Endothelial cell of umbilical vein (primary cell): ENCODE data around the gene CRYGS. TPM values are rescaled to one million over a fixed set of nuclear protein-coding genes. Genes with fewer than 3 reads are reported as not detected.

Experiments
- BruUV-seq: library from RNA; stranded (reverse); fragments of 400-500 nt; replicated peaks from 2 replicates; lab custom pipeline; 2021; lab: Mats Ljungman, UMichigan
- CTCF ChIA-PET: fragments of 300-600, 350-600 bp; sonication (Branson Sonifier 250); formaldehyde crosslinking; loops from one replicate; lab custom pipeline; 2021; ENCODE audit warnings: antibody characterized with exemption, inconsistent platforms; lab: Charles Lee
- POLR2A ChIA-PET: fragments of 300-600, 350-600 bp; sonication (Branson Sonifier 250); formaldehyde crosslinking; loops from one replicate; lab custom pipeline; 2021; ENCODE audit warnings: antibody characterized with exemption, inconsistent platforms; lab: Charles Lee
- DNase-seq: peaks from one replicate; pipeline ENCODE4 v3.0.0-alpha.2; 2011; ENCODE audit warnings: low read depth, low spot score
- FAIRE-seq: peaks from 2 replicates; lab custom pipeline; 2011; peaks lifted over from hg19 to GRCh38; lab: Jason Lieb, UNC
- H2AFZ ChIP-seq: 2 replicates; pipeline ENCODE4 v1.6.0; 2012; ENCODE audit warnings: low read depth, low read length, control low read depth, inconsistent platforms
- H3K27ac ChIP-seq: 2 replicates; pipeline ENCODE4 v1.5.1; 2011; ENCODE audit warnings: low read depth, mild to moderate bottlenecking, control low read depth, low read length, moderate library complexity; ENCODE audit not compliant: insufficient read depth
- H3K27me3 ChIP-seq, 2 experiments: 2 replicates each; pipeline versions ENCODE4 v1.6.0 to v1.6.1; 2011; ENCODE audit warnings: low read length in 2 of 2, mixed read lengths in 1 of 2; ENCODE audit not compliant: control insufficient read depth in 2 of 2, insufficient read depth in 2 of 2
- H3K36me3 ChIP-seq, 2 experiments: 2 replicates in 1 of 2; 3 replicates in 1 of 2; pipeline ENCODE4 v1.5.1; 2011; ENCODE audit warnings: low read length in 2 of 2, mild to moderate bottlenecking in 1 of 2, moderate library complexity in 1 of 2; ENCODE audit not compliant: control insufficient read depth in 2 of 2, insufficient read depth in 2 of 2; ENCODE audit errors: extremely low read depth in 1 of 2
- H3K4me1 ChIP-seq: 3 replicates; pipeline ENCODE4 v1.5.1; 2011; ENCODE audit warnings: mild to moderate bottlenecking, low read length; ENCODE audit not compliant: control insufficient read depth, insufficient read depth; ENCODE audit errors: extremely low read depth
- H3K4me2 ChIP-seq: 2 replicates; pipeline ENCODE4 v1.6.1; 2011; ENCODE audit warnings: low read length, control low read depth, mixed read lengths; ENCODE audit not compliant: insufficient read depth
- H3K4me3 ChIP-seq, 3 experiments: fragments of 200-600 bp in 1 of 3; sonication (generic), shearing (Covaris generic) in 1 of 3; replicated peaks in 1 of 3; 2 replicates each; pipeline ENCODE4 v1.5.1; 2011 to 2016; ENCODE audit warnings: control low read depth in 3 of 3, low read length in 3 of 3, mild to moderate bottlenecking in 2 of 3, inconsistent platforms in 1 of 3, low read depth in 1 of 3, moderate library complexity in 1 of 3; ENCODE audit not compliant: insufficient read depth in 1 of 3
- H3K79me2 ChIP-seq: 2 replicates; pipeline ENCODE4 v1.6.0; 2012; ENCODE audit warnings: low read length, inconsistent platforms; ENCODE audit not compliant: control insufficient read depth, insufficient read depth
- H3K9ac ChIP-seq: replicated peaks from 2 replicates; pipeline ENCODE3; 2011; ENCODE audit warnings: low read length, control low read depth; ENCODE audit not compliant: insufficient read depth; ENCODE audit errors: extremely low read depth
- H3K9me1 ChIP-seq: replicated peaks from 3 replicates; pipeline ENCODE4 v1.6.0; 2011; ENCODE audit warnings: mild to moderate bottlenecking, low read length; ENCODE audit not compliant: control insufficient read depth, insufficient read depth; ENCODE audit errors: extremely low read depth
- H3K9me3 ChIP-seq: replicated peaks from 2 replicates; pipeline ENCODE4 v1.5.1; 2012; ENCODE audit warnings: low read length, inconsistent platforms; ENCODE audit not compliant: control insufficient read depth, insufficient read depth
- H4K20me1 ChIP-seq: replicated peaks from 2 replicates; pipeline ENCODE3; 2011; ENCODE audit warnings: mild to moderate bottlenecking, low read length; ENCODE audit not compliant: control insufficient read depth, insufficient read depth; ENCODE audit errors: extremely low read depth
- EZH2 ChIP-seq: IDR thresholded peaks from 2 replicates; pipeline ENCODE4 v1.6.1; 2012; ENCODE audit warnings: borderline replicate concordance, low read depth, mild to moderate bottlenecking, moderate library complexity, low read length, inconsistent platforms; ENCODE audit not compliant: severe bottlenecking
- GATA2 ChIP-seq: IDR thresholded peaks from 2 replicates; pipeline ENCODE4 v1.7.0; 2011; ENCODE audit warnings: low read depth, mild to moderate bottlenecking, moderate library complexity, mixed read lengths, low read length; ENCODE audit not compliant: insufficient read length, insufficient read depth
- JUN ChIP-seq: IDR thresholded peaks from 2 replicates; pipeline ENCODE4 v1.6.1; 2011; ENCODE audit warnings: borderline replicate concordance, low read depth; ENCODE audit not compliant: insufficient read length, insufficient read depth
- MYC ChIP-seq: IDR thresholded peaks from one replicate; pipeline ENCODE4 v1.6.1; 2011; ENCODE audit warnings: mild to moderate bottlenecking, low read depth, low read length
- POLR2AphosphoS5 ChIP-seq: IDR thresholded peaks from 2 replicates; pipeline ENCODE4 v1.6.1; 2012; ENCODE audit warnings: low read depth, mild to moderate bottlenecking, control low read depth, low read length, moderate library complexity; ENCODE audit not compliant: insufficient read depth
- dilution Hi-C: fragments of 300-500 bp; cut with MboI; formaldehyde crosslinking; loops from one replicate; pipeline ENCODE4 v1.15.0; 2019; ENCODE audit warnings: low sequenced_read_pairs; ENCODE audit not compliant: extremely low pct_ligation_motif_present
- intact Hi-C: fragments of 100-400 bp; cut with micrococcal nuclease; formaldehyde crosslinking; loops from one replicate; pipeline ENCODE4 v1.10.0; 2022
- polyA plus RNA-seq, 4 experiments: library from polyadenylated mRNA; depleted of rRNA in 3 of 4; stranded (reverse) in 3 of 4; unstranded in 1 of 4; fragments of >200 nt; gene quantifications; 2 replicates each; pipeline versions ENCODE4 v1.2.1 to v1.2.3, GENCODE V29; 2011 to 2012; ENCODE audit warnings: missing spikeins in 1 of 4
- total RNA-seq: library from RNA; stranded (reverse); gene quantifications from 2 replicates; pipeline ENCODE4 v1.2.3, GENCODE V29; 2021
- TF ChIP-seq, protein P1 (sequence below), 2 donors: IDR thresholded peaks; 1 replicate in 1 of 2; 2 replicates in 1 of 2; pipeline ENCODE4 v1.5.1; 2011; ENCODE audit warnings: low read length in 2 of 2, mild to moderate bottlenecking in 2 of 2, moderate library complexity in 2 of 2, control low read depth in 1 of 2, inconsistent platforms in 1 of 2, low read depth in 1 of 2; ENCODE audit not compliant: insufficient read depth in 1 of 2; ENCODE audit errors: extremely low read depth in 1 of 2

CRYGS gene
- total and polyA plus RNA-seq, 2 donors (not counting 3 experiments of a cell fraction or from before 2014, with no cell fraction given): 5.0 TPM

DNA sequence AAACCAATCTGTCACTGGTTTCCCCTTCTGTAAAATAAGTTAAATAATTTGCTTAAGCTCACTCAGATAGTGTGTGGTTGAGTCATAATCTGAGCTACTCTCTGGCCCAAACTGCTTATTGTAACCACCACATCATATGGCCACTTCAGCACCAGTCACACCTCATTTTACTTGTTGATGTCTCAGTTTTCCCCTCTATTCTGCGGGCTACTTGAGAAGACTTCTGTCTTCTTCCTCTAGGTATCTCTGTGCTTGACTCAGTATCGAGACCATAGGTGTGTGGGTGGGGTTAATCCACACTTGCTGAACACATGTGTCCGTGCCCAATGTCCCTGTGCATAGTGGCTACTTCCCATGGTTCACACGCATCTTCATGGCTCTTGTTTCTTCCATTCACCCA is 32.9 kb downstream of the CRYGS start:
- Histone ChIP-seq H3K4me1 (no peaks in the 10 kb centered on the region), H3K9me1 (no peaks in the 10 kb centered on the region), H3K36me3 (no peaks in the 10 kb centered on the region), H3K9ac (no peak overlapping the region), H3K79me2 (no peaks in the 10 kb centered on the region), H3K27me3 (peaks cover 0 to 2% of the 10 kb centered on the region in 2 experiments), H3K27ac (no peak overlapping the region), H4K20me1 (no peaks in the 10 kb centered on the region), H2AFZ (no peak overlapping the region), H3K4me2 (no peak overlapping the region), H3K9me3 (no peaks in the 10 kb centered on the region), H3K4me3 (no peak overlapping the region)
- ChIA-PET POLR2A (no interaction called here), CTCF (no interaction called here)
- FAIRE-seq (no peak), DNase-seq (no peak)
- BruUV-seq: no TSS peak
- intact Hi-C loops (no loop called here), dilution Hi-C loops (no loop called here)
- TF ChIP-seq GATA2: no peak
- TF ChIP-seq JUN: no peak
- no peak for TF ChIP-seq POLR2AphosphoS5
- TF ChIP-seq MYC: no peak
- TF ChIP-seq, protein P1, sequence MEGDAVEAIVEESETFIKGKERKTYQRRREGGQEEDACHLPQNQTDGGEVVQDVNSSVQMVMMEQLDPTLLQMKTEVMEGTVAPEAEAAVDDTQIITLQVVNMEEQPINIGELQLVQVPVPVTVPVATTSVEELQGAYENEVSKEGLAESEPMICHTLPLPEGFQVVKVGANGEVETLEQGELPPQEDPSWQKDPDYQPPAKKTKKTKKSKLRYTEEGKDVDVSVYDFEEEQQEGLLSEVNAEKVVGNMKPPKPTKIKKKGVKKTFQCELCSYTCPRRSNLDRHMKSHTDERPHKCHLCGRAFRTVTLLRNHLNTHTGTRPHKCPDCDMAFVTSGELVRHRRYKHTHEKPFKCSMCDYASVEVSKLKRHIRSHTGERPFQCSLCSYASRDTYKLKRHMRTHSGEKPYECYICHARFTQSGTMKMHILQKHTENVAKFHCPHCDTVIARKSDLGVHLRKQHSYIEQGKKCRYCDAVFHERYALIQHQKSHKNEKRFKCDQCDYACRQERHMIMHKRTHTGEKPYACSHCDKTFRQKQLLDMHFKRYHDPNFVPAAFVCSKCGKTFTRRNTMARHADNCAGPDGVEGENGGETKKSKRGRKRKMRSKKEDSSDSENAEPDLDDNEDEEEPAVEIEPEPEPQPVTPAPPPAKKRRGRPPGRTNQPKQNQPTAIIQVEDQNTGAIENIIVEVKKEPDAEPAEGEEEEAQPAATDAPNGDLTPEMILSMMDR (IDR thresholded peaks at IDR 0.05; ENCODE audit: extremely low read depth in 1 of 2, insufficient read depth in 1 of 2, low read depth in 1 of 2, low read length in 2 of 2): no peak
- TF ChIP-seq EZH2: no peak
